ENCODE measurements around the gene ZNF609. TPM values are rescaled to one million over a fixed set of nuclear protein-coding genes. Genes with fewer than 3 reads are reported as not detected.

The ZNF609 gene
- total and polyA plus RNA-seq, 10 of the 15 experiments (the other 5 are each of a cell fraction or from before 2014, with no cell fraction given) = 5.1 to 35.3 (median 13.6) TPM

DNA sequence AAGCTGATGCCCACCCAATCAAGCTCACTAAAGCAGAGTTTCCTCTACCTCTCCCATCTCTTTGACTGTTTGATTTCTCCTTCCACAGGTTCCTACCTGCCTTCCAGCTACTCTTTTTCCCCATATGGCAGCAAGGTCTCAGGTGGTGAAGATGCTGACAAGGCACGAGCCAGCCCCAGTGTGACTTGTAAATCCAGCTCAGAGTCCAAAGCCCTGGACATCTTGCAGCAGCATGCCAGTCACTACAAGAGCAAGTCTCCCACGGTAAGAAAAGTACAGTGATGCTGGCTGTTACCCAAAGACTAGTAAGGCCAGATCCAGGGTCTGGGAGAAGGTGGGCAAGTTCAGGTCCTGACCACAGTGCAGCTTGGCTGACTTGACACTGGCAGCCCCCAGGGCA is 219.7 kb downstream of the ZNF609 start:
- peaks cover 34 to 50% of the 10 kb centered on the region in 2 experiments for H3K36me3 ChIP-seq (ENCODE audit: control insufficient read depth in 2 of 2, insufficient read depth in 2 of 2, low read length in 1 of 2)
- WGBS (ENCODE audit: insufficient coverage, insufficient replicate concordance, low lambda C conversion rate, missing lambda C conversion rate) = 69% methylated on average over 2 of the region's 2 CpGs
- H3K27ac ChIP-seq (ENCODE audit: control insufficient read depth, insufficient read depth) = no peak overlapping the region
- RAD21 ChIA-PET (ENCODE audit: unreplicated experiment) = interaction anchor here (0.8 to 2.9 kb wide), 7 partner anchors 29 to 253 kb away, joined by 3 to 17 read pairs (median 4); no protein-coding TSS in a partner anchor
- no peaks in the 10 kb centered on the region for H3K27me3 ChIP-seq (replicated peaks in 1 of 2; ENCODE audit: control insufficient read depth in 2 of 2, insufficient read depth in 2 of 2, low read length in 1 of 2)
- no peaks in the 10 kb centered on the region for H3K79me2 ChIP-seq (ENCODE audit: control insufficient read depth, insufficient read depth, low read length)
- SMC1A ChIA-PET (ENCODE audit: uncharacterized antibody, unreplicated experiment) = interaction anchor here (0.5 to 4.3 kb wide), 18 partner anchors 9 to 470 kb away, joined by 3 to 27 read pairs (median 4); partner anchors contain the start of gene ZNF609
- H3K4me1 ChIP-seq (ENCODE audit: control insufficient read depth, insufficient read depth, low read length) = no peaks in the 10 kb centered on the region
- TF ChIP-seq IRF5 (IDR thresholded peaks at IDR 0.05; ENCODE audit: borderline replicate concordance) = no peak
- no peak for TF ChIP-seq POLR2A (IDR thresholded peaks at IDR 0.05; ENCODE audit: low read depth, low read length)
- TF ChIP-seq PRDM15 (CRISPR knock-in tag; IDR thresholded peaks at IDR 0.05) = no peak
- no peak for TF ChIP-seq EZH2 (IDR thresholded peaks at IDR 0.05; ENCODE audit: borderline replicate concordance, control insufficient read depth, low read depth, low read length)
- TF ChIP-seq PBX3 (IDR thresholded peaks at IDR 0.05; ENCODE audit: insufficient replicate concordance, low read depth, low read length) = no peak
- TF ChIP-seq RFX5 (IDR thresholded peaks at IDR 0.05; ENCODE audit: low read depth, low read length) = no peak
- TF ChIP-seq TBL1XR1 (IDR thresholded peaks at IDR 0.05; ENCODE audit: low read depth, low read length) = no peak
- TF ChIP-seq IKZF1 (conservative IDR thresholded peaks at IDR 0.05) = no peak
- no peak for TF ChIP-seq ATF7 (IDR thresholded peaks at IDR 0.05; ENCODE audit: low read depth)
- no peak for DNase-seq (ENCODE audit: low read depth, low spot score)
- no peaks in the 10 kb centered on the region for H3K9me3 ChIP-seq (replicated peaks; ENCODE audit: control insufficient read depth, insufficient read depth, low read length)
- no peaks in the 10 kb centered on the region for H4K20me1 ChIP-seq (ENCODE audit: control insufficient read depth, insufficient read depth)
- CTCF ChIA-PET = interaction anchor here (0.9 to 2.1 kb wide), 10 partner anchors 10 to 472 kb away, joined by 3 to 12 read pairs (median 3); no protein-coding TSS in a partner anchor
- no peak overlapping the region for H3K9ac ChIP-seq (ENCODE audit: control insufficient read depth, insufficient read depth, low read length)
- no TSS peak for BruUV-seq (replicated peaks)
- no peak overlapping the region for H3K4me2 ChIP-seq (ENCODE audit: control insufficient read depth, insufficient read depth)
- ATAC-seq = no peak
- H3K4me3 ChIP-seq = no peak overlapping the region
- FAIRE-seq = no peak
- POLR2A ChIA-PET = interaction anchor here (0.5 to 1.5 kb wide), 5 partner anchors 15 to 252 kb away, joined by 3 read pairs; no protein-coding TSS in a partner anchor
- no peak overlapping the region for H2AFZ ChIP-seq (ENCODE audit: control insufficient read depth, low read depth, low read length)
- intact Hi-C loops (cut with micrococcal nuclease; ENCODE audit: unreplicated experiment) = loop anchor here (10.0 kb wide), 1 partner anchor 475 kb away; no protein-coding TSS in a partner anchor
- in situ Hi-C loops (cut with MboI) = loop anchor here (5.0 kb wide), 1 partner anchor 47 kb away; no protein-coding TSS in a partner anchor
